Caco-2 (cell line): ENCODE measurements around the gene CDH13. TPM values are rescaled to one million over a fixed set of nuclear protein-coding genes. Genes with fewer than 3 reads are reported as not detected.

Source experiments
- BruUV-seq: library from RNA; stranded (reverse); fragments of 400-500 nt; replicated peaks from 2 replicates; lab custom pipeline; 2021; lab: Mats Ljungman, UMichigan
- CTCF ChIA-PET: fragments of 300-600 bp; sonication (Branson Sonifier 250); formaldehyde crosslinking; loops from one replicate; lab custom pipeline; 2022; ENCODE audit warnings: antibody characterized with exemption; lab: Charles Lee
- POLR2A ChIA-PET: fragments of 300-600 bp; sonication (Branson Sonifier 250); formaldehyde crosslinking; loops from one replicate; lab custom pipeline; 2022; ENCODE audit warnings: antibody characterized with exemption; lab: Charles Lee
- DNase-seq, 2 experiments: peaks; one replicate each; pipeline versions ENCODE4 v3.0.0 to v3.0.0-alpha.2; 2020 to 2022
- H3K27me3 ChIP-seq: replicated peaks from 2 replicates; pipeline ENCODE4 v1.6.0; 2011; ENCODE audit warnings: low read length; ENCODE audit not compliant: control insufficient read depth, insufficient read depth
- H3K36me3 ChIP-seq: 2 replicates; pipeline ENCODE4 v1.5.1; 2011; ENCODE audit warnings: low read length; ENCODE audit not compliant: control insufficient read depth, insufficient read depth
- H3K4me1 ChIP-seq: fragments of 250-450 bp; sonication (Bioruptor Pico); 2 replicates; pipeline ENCODE4 v1.5.1; 2020; ENCODE audit warnings: mild to moderate bottlenecking
- H3K4me3 ChIP-seq: 2 replicates; pipeline ENCODE4 v1.5.1; 2011; ENCODE audit warnings: low read depth, mild to moderate bottlenecking, control low read depth, low read length
- H3K9me3 ChIP-seq: fragments of 250-450 bp; sonication (Bioruptor Pico); 2 replicates; pipeline ENCODE4 v1.5.1; 2020; ENCODE audit warnings: mild to moderate bottlenecking, moderate library complexity
- H3K27ac Mint-ChIP-seq: one replicate; pipeline ENCODE4 v1.8.0; 2022; ENCODE audit warnings: mixed read lengths; ENCODE audit not compliant: unreplicated experiment
- H3K27me3 Mint-ChIP-seq: one replicate; pipeline ENCODE4 v1.8.0; 2022; ENCODE audit warnings: mixed read lengths; ENCODE audit not compliant: insufficient read depth, unreplicated experiment
- H3K36me3 Mint-ChIP-seq: one replicate; pipeline ENCODE4 v1.8.0; 2022; ENCODE audit warnings: mild to moderate bottlenecking, mixed read lengths; ENCODE audit not compliant: insufficient read depth, unreplicated experiment
- H3K4me1 Mint-ChIP-seq: one replicate; pipeline ENCODE4 v1.8.0; 2022; ENCODE audit warnings: low read depth, mixed read lengths; ENCODE audit not compliant: unreplicated experiment
- H3K4me3 Mint-ChIP-seq: one replicate; pipeline ENCODE4 v1.8.0; 2022; ENCODE audit warnings: mild to moderate bottlenecking, moderate library complexity, mixed read lengths; ENCODE audit not compliant: unreplicated experiment
- H3K9me3 Mint-ChIP-seq: one replicate; pipeline ENCODE4 v1.8.0; 2022; ENCODE audit warnings: mixed read lengths; ENCODE audit not compliant: unreplicated experiment
- intact Hi-C: fragments of 100-400 bp; cut with micrococcal nuclease; formaldehyde crosslinking; loops from one replicate; pipeline ENCODE4 v1.10.0; 2022; ENCODE audit not compliant: unreplicated experiment
- total RNA-seq: library from RNA; stranded (reverse); gene quantifications from 2 replicates; pipeline ENCODE4 v1.2.3, GENCODE V29; 2022
- TF ChIP-seq, protein P1 (sequence below), 2 experiments: fragments of 200-600 bp in 1 of 2; IDR thresholded peaks; 1 replicate in 1 of 2; 2 replicates in 1 of 2; pipeline versions ENCODE4 v1.5.1 to v1.8.0; 2011 to 2022; ENCODE audit warnings: antibody characterized with exemption in 1 of 2, control low read depth in 1 of 2, inconsistent platforms in 1 of 2, low read depth in 1 of 2, low read length in 1 of 2, mild to moderate bottlenecking in 1 of 2, moderate library complexity in 1 of 2; ENCODE audit not compliant: insufficient read depth in 1 of 2, severe bottlenecking in 1 of 2, unreplicated experiment in 1 of 2

The CDH13 gene
- total RNA-seq, 1 experiment from 2014 or later = 2.2 TPM

DNA sequence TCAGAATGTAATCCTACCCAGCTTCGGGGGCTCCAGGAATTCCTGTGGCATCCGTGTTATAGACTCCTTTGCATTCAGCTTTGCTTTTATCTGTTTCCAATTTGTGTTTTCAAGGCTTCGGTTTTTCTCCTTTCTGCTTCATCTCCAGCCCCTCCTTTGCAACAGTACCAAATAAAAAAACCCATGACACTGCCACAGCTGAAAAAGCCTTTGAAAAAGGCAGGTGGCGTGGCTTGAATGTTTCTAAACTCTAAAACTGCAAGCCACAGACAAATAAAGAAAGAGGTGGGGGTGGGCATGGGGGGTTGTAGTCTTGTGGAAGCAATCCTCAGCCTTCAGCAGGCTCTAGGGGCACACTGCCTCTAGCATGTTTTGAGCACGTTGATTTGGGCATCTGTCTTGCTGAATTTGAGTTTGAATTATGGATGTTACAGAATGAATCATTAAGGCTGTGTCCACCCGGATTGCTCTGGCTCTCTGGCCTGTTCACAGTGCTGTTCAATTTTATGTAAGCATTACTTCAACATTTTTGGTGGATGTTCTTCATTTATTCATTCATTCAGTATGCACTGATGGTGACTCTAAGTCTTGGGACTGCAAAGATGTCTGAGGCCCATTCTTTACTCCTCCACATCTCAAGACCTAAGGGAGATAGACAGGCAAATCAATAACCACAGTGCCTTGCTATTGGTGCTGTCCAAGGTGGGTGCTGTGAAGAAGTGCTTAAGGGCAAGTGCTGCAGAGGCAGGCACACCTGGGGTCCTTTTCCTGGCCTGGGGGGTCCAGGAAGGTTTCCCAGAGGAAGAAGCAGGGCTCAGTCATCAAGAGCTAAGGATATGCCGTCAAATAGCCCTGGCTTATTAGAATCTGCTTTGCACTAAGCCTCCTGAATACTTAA lies 77.4 kb downstream of the CDH13 start:
- no peaks in the 10 kb centered on the region for H3K9me3 ChIP-seq
- no peak for DNase-seq
- Mint-ChIP-seq H3K4me3 (no peak overlapping the region), H3K27me3 (peaks cover 17% of the 10 kb centered on the region), H3K36me3 (no peaks in the 10 kb centered on the region), H3K9me3 (no peaks in the 10 kb centered on the region), H3K27ac (no peak overlapping the region), H3K4me1 (no peaks in the 10 kb centered on the region)
- CTCF ChIA-PET = interaction anchor here (0.6 kb wide), 1 partner anchor 817 kb away, joined by 3 read pairs; no protein-coding TSS in a partner anchor
- TF ChIP-seq, protein P1, sequence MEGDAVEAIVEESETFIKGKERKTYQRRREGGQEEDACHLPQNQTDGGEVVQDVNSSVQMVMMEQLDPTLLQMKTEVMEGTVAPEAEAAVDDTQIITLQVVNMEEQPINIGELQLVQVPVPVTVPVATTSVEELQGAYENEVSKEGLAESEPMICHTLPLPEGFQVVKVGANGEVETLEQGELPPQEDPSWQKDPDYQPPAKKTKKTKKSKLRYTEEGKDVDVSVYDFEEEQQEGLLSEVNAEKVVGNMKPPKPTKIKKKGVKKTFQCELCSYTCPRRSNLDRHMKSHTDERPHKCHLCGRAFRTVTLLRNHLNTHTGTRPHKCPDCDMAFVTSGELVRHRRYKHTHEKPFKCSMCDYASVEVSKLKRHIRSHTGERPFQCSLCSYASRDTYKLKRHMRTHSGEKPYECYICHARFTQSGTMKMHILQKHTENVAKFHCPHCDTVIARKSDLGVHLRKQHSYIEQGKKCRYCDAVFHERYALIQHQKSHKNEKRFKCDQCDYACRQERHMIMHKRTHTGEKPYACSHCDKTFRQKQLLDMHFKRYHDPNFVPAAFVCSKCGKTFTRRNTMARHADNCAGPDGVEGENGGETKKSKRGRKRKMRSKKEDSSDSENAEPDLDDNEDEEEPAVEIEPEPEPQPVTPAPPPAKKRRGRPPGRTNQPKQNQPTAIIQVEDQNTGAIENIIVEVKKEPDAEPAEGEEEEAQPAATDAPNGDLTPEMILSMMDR (IDR thresholded peaks at IDR 0.05; ENCODE audit: insufficient read depth in 1 of 2, low read depth in 1 of 2, low read length in 1 of 2, severe bottlenecking in 1 of 2, unreplicated experiment in 1 of 2) = no peak
- intact Hi-C loops = no loop called here
- no TSS peak for BruUV-seq
- H3K36me3 ChIP-seq = no peaks in the 10 kb centered on the region
- no peaks in the 10 kb centered on the region for H3K4me1 ChIP-seq
- POLR2A ChIA-PET = no interaction called here
- no peaks in the 10 kb centered on the region for H3K27me3 ChIP-seq
- no peak overlapping the region for H3K4me3 ChIP-seq

GRCh38 chr16:82709987-82710386 lies 83.2 kb downstream of the CDH13 start:
- TF ChIP-seq, protein P1 (IDR thresholded peaks at IDR 0.05; ENCODE audit: insufficient read depth in 1 of 2, low read depth in 1 of 2, low read length in 1 of 2, severe bottlenecking in 1 of 2, unreplicated experiment in 1 of 2) = no peak
- CTCF ChIA-PET = no interaction called here
- no peak overlapping the region for H3K4me3 ChIP-seq
- no peaks in the 10 kb centered on the region for H3K4me1 ChIP-seq
- BruUV-seq = no TSS peak
- Mint-ChIP-seq H3K4me3 (no peak overlapping the region), H3K9me3 (no peaks in the 10 kb centered on the region), H3K36me3 (no peaks in the 10 kb centered on the region), H3K27me3 (peaks cover 10% of the 10 kb centered on the region), H3K4me1 (no peaks in the 10 kb centered on the region), H3K27ac (no peak overlapping the region)
- no peaks in the 10 kb centered on the region for H3K36me3 ChIP-seq
- no peaks in the 10 kb centered on the region for H3K27me3 ChIP-seq
- intact Hi-C loops = no loop called here
- H3K9me3 ChIP-seq = no peaks in the 10 kb centered on the region
- no peak for DNase-seq
- POLR2A ChIA-PET = no interaction called here

DNA sequence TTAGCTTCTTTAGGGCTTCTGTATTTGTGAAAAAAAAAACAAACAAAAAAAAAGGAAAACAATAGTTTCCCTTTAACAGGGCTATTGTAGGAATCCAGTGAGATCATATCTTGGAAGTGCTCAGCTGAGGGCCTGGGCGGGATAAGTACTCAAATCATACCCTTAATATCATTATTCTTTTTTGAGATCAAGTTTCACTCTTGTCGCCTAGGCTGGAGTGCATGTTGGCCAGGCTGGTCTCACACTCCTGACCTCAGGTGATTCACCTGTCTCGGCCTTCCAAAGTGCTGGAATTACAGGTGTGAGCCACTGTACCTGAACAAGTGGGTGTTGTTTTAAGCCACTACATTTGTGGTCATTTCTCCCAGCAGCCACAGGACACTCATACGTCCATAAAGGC lies 87.0 kb downstream of the CDH13 start:
- Histone ChIP-seq H3K4me1 (no peaks in the 10 kb centered on the region), H3K9me3 (no peaks in the 10 kb centered on the region), H3K27me3 (no peaks in the 10 kb centered on the region), H3K4me3 (no peak overlapping the region), H3K36me3 (no peaks in the 10 kb centered on the region)
- ChIA-PET CTCF (interaction anchor here (0.6 to 1.1 kb wide), 3 partner anchors 83 to 180 kb away, joined by 3 to 11 read pairs (median 4); no protein-coding TSS in a partner anchor), POLR2A (no interaction called here)
- Mint-ChIP-seq H3K27ac (no peak overlapping the region), H3K36me3 (no peaks in the 10 kb centered on the region), H3K4me3 (no peak overlapping the region), H3K4me1 (no peaks in the 10 kb centered on the region), H3K27me3 (peaks cover 7% of the 10 kb centered on the region), H3K9me3 (no peaks in the 10 kb centered on the region)
- TF ChIP-seq, protein P1 (IDR thresholded peaks at IDR 0.05; ENCODE audit: insufficient read depth in 1 of 2, low read depth in 1 of 2, low read length in 1 of 2, severe bottlenecking in 1 of 2, unreplicated experiment in 1 of 2) = no peak
- intact Hi-C loops = loop anchor here (2.0 kb wide), 1 partner anchor 69 kb away; no protein-coding TSS in a partner anchor
- no TSS peak for BruUV-seq
- DNase-seq = no peak
